IPS-15b (cell line): Measurements from ENCODE around the gene SLC13A1.
"Not testable (repeated sequence)": the region's sequence is repeated elsewhere in the genome, so short reads cannot be mapped to it uniquely, and the experiment has no call there.

Experiments used
- H3K27me3 ChIP-seq: one replicate; pipeline ENCODE4 v1.6.1; 2013; ENCODE audit warnings: low read length; ENCODE audit not compliant: control insufficient read depth, insufficient read depth
- H3K36me3 ChIP-seq: one replicate; pipeline ENCODE4 v1.6.1; 2013; ENCODE audit warnings: low read length; ENCODE audit not compliant: control insufficient read depth, insufficient read depth
- H3K4me1 ChIP-seq: one replicate; pipeline ENCODE4 v1.6.1; 2013; ENCODE audit warnings: mild to moderate bottlenecking, low read length; ENCODE audit not compliant: control insufficient read depth, insufficient read depth
- H3K4me3 ChIP-seq: one replicate; pipeline ENCODE4 v1.5.1; 2013; ENCODE audit warnings: low read depth, low read length
- H3K9ac ChIP-seq: one replicate; pipeline ENCODE4 v1.6.1; 2013; ENCODE audit warnings: low read depth, mild to moderate bottlenecking, low read length
- H3K9me3 ChIP-seq: one replicate; pipeline ENCODE4 v1.6.1; 2013; ENCODE audit warnings: mild to moderate bottlenecking, low read length; ENCODE audit not compliant: control insufficient read depth, insufficient read depth

SLC13A1 gene

DNA sequence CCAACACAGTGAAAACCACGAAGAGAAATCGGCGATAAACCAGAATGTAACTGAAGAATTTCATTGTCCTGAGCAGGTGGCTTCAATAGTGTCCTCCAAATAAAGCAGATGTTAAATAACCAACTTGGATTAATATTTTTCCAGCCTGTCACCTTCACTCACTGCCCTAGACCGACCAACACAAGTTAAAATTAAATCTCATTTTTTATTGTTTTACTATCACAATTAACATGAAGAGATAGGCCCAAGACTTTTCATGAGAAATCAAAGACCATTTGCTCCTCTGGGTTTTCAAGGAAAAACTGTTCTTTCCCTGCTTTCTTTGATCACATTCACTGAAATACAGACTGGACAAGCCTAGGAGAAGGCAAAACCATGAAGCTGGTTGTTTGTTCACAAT lies at the start of gene SLC13A1:
SLC13A1 (minus strand) TSS at position 87 of the 400 bp plus-strand sequence; CDS start at position 64, 23 bp downstream.
- Histone ChIP-seq H3K27me3 (no peaks in the 10 kb centered on the region), H3K4me3 (no peak within 1 kb of the TSS), H3K9me3 (no peaks in the 10 kb centered on the region), H3K4me1 (no peaks in the 10 kb centered on the region), H3K36me3 (no peaks in the 10 kb centered on the region), H3K9ac (no peak within 1 kb of the TSS)

GRCh38 chr7:123244768-123245167 lies 45.0 kb upstream of the SLC13A1 start:
- no peaks in the 10 kb centered on the region for H3K9me3 ChIP-seq
- no peak overlapping the region for H3K9ac ChIP-seq
- H3K4me1 ChIP-seq = no peaks in the 10 kb centered on the region
- H3K4me3 ChIP-seq = no peak overlapping the region
- no peaks in the 10 kb centered on the region for H3K36me3 ChIP-seq
- H3K27me3 ChIP-seq = no peaks in the 10 kb centered on the region

DNA sequence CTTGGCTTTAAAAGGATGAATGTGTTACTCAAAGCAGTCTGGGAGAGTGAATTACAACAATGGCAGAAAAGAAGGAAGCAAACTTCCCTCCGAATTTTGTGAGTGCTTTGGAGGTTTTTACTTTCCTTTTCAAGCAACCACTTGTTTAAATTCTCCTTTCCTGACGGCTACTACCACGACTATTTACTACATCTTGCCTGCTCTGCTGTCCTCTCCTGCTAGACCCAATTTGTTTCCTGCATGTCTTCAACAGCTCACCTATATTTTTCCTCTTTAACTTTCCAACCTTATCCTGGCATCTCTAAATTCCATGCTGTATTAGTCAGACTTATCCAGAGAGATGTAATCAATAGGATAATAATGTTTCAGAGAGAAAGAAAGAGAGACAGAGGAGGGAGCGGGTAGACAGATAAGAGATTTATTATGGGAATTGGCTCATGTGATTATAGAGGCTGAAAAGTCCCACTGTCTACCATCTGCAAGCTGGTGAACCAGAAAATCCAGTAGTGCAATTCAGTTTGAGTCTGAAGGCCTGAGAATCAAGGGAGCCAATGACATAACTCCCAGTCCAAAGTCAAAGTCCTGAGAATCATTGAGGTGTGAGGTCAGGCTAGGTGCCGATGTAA lies 42.8 kb upstream of the SLC13A1 start:
- H3K9ac ChIP-seq = no peak overlapping the region
- H3K4me3 ChIP-seq = no peak overlapping the region
- no peaks in the 10 kb centered on the region for H3K36me3 ChIP-seq

GRCh38 chr7:123241809-123242208 lies 42.0 kb upstream of the SLC13A1 start:
- Histone ChIP-seq H3K4me3 (no peak overlapping the region), H3K27me3 (no peaks in the 10 kb centered on the region), H3K9ac (no peak overlapping the region), H3K9me3 (no peaks in the 10 kb centered on the region), H3K36me3 (no peaks in the 10 kb centered on the region), H3K4me1 (no peaks in the 10 kb centered on the region)

More for the DNA sequence above, 42.8 kb upstream of the SLC13A1 start:
- H3K27me3 ChIP-seq = no peaks in the 10 kb centered on the region
- no peaks in the 10 kb centered on the region for H3K4me1 ChIP-seq
- no peaks in the 10 kb centered on the region for H3K9me3 ChIP-seq

DNA sequence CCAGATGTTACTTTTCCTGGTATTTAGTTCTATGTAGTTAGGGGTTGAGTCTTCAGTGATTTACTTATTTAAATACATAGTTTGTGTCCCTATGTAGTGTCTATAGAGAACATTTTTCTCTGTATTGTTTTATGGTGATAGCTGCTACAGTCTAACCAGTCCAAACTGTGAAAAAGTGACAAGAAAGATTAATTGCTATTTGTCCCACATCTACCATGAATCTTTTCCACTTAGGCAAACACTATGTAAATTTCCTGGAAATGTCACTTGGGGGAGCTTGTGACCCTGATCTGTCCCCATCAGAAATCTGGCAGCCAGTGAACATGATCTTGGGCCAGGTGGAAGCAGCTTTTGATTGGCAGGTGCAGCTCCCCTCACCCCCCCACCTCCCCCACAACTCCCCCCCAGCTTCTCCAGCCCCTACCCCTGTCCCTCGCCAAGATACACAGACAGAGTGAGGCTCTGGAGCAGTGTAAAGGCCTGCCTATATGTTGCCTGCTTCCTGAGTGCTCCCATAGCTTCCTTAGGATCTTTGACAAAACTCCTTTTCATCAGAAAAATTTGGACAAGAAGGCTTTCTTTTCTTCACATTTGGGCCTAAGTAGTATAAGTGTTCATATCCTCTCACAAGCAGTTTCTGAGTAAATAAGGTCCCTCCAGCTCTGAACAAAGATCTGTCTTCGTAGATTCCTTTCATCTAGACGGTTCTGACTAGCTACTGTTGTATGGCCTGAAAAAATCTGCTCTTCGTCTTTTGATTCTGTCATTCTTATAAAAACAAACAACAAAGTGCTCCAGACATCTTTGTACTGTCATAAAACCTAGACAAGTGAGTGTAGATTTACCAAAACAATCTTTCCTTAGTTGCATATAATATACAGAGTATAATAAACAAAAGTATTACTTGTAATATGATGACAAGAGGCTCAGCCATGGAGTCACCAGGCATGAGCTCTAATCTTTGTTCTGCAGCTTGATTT lies 31.5 kb upstream of the SLC13A1 start:
- Histone ChIP-seq H3K9me3 (no peaks in the 10 kb centered on the region), H3K27me3 (no peaks in the 10 kb centered on the region), H3K9ac (no peak overlapping the region), H3K36me3 (no peaks in the 10 kb centered on the region), H3K4me1 (no peaks in the 10 kb centered on the region), H3K4me3 (no peak overlapping the region)

DNA sequence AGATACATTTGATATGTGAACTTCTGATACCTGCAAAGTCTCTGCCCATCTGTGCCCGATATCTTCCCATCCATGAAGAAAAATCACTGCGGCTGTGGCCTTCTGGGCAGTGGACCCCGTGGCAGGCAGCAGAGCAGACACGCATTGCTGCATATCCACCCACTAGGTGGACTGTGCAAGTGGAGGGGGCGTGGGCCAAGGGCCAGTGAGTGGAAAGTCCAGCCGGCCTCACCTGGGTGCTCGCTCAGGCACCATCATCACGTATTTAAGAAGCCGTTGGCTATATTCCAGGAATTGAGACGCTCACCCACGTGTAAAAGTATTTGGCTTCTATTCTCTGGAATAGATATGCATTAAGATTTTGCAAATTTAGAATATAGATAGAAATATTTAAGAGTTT lies 30.8 kb upstream of the SLC13A1 start:
- no peak overlapping the region for H3K4me3 ChIP-seq
- no peaks in the 10 kb centered on the region for H3K27me3 ChIP-seq
- H3K9ac ChIP-seq = no peak overlapping the region
- no peaks in the 10 kb centered on the region for H3K9me3 ChIP-seq
- no peaks in the 10 kb centered on the region for H3K36me3 ChIP-seq
- no peaks in the 10 kb centered on the region for H3K4me1 ChIP-seq

- H3K4me3 ChIP-seq = no peak overlapping the region
- no peaks in the 10 kb centered on the region for H3K36me3 ChIP-seq
- H3K9ac ChIP-seq = no peak overlapping the region
- H3K4me1 ChIP-seq = no peaks in the 10 kb centered on the region
- no peaks in the 10 kb centered on the region for H3K9me3 ChIP-seq
- no peaks in the 10 kb centered on the region for H3K27me3 ChIP-seq
These were observed 30.4 kb upstream of the SLC13A1 start for GRCh38 chr7:123230147-123230546.

- Histone ChIP-seq H3K9ac (no peak overlapping the region), H3K4me1 (no peaks in the 10 kb centered on the region), H3K36me3 (no peaks in the 10 kb centered on the region), H3K4me3 (no peak overlapping the region), H3K9me3 (no peaks in the 10 kb centered on the region), H3K27me3 (no peaks in the 10 kb centered on the region)
These were observed 29.7 kb upstream of the SLC13A1 start for GRCh38 chr7:123229426-123229825.

- H3K9me3 ChIP-seq, H3K4me3 ChIP-seq, H3K9ac ChIP-seq, H3K4me1 ChIP-seq, H3K27me3 ChIP-seq, H3K36me3 ChIP-seq: not testable (repeated sequence)
These were observed 27.9 kb upstream of the SLC13A1 start for GRCh38 chr7:123227666-123228065.

GRCh38 chr7:123220396-123220795 lies 20.6 kb upstream of the SLC13A1 start:
- Histone ChIP-seq H3K4me1 (no peaks in the 10 kb centered on the region), H3K9ac (no peak overlapping the region), H3K4me3 (no peak overlapping the region), H3K27me3 (no peaks in the 10 kb centered on the region), H3K9me3 (peaks cover 2% of the 10 kb centered on the region), H3K36me3 (no peaks in the 10 kb centered on the region)

DNA sequence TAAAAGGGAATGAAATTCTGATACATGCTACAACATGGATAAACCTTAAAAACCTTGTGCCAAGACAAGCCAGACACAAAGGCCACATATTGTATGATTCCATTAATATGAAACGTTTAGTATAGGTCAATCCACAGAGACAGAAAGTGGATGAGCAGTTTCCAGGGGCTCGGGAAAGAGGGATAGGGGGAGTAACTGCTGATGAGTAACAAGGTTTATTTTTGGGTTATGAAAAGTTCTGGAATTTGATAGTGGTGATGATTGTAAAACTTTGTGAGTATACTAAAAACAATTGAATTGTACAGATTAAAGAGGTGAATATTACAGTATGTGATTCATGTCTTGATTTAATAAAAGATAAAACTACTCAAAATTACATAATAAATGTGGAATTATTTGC lies 19.1 kb upstream of the SLC13A1 start:
- no peak overlapping the region for H3K4me3 ChIP-seq
- no peak overlapping the region for H3K9ac ChIP-seq
- no peaks in the 10 kb centered on the region for H3K4me1 ChIP-seq
- no peaks in the 10 kb centered on the region for H3K27me3 ChIP-seq
- peaks cover 5% of the 10 kb centered on the region for H3K9me3 ChIP-seq
- H3K36me3 ChIP-seq = no peaks in the 10 kb centered on the region

DNA sequence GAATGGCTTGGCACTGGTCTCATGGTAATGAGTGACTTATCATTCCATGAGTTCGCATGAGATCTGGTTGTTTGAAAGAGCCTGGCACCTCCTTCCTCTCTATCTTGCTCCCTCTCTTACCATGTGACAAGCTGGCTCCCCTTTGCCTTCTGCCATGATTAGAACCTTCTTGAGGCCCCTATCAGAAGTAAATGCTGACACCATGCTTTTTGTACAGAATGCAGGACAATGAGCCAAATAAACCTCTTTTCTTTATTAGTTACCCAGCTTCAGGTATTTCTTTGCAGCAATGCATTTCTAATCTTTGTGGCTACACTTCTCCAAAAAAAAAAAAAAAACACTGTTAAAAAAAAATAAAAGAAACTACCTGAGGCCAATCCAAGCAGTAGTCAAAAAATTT lies 17.1 kb upstream of the SLC13A1 start:
- Histone ChIP-seq H3K4me1 (no peaks in the 10 kb centered on the region), H3K4me3 (no peak overlapping the region), H3K9me3 (peaks cover 3% of the 10 kb centered on the region), H3K9ac (no peak overlapping the region), H3K36me3 (no peaks in the 10 kb centered on the region), H3K27me3 (no peaks in the 10 kb centered on the region)
